Mononuclear cell (primary cell): ENCODE data around the gene FN1. TPM values are rescaled to one million over a fixed set of nuclear protein-coding genes. Genes with fewer than 3 reads are reported as not detected.

Experiments
- H3K27me3 ChIP-seq: 2 replicates; pipeline ENCODE4 v1.6.0; 2011; ENCODE audit warnings: low read length, control low read depth; ENCODE audit not compliant: insufficient read depth
- H3K4me1 ChIP-seq: 2 replicates; pipeline ENCODE4 v1.5.1; 2011; ENCODE audit warnings: mild to moderate bottlenecking, low read length, control low read depth; ENCODE audit not compliant: insufficient read depth
- H3K4me3 ChIP-seq: 2 replicates; pipeline ENCODE4 v1.5.1; 2011; ENCODE audit warnings: mild to moderate bottlenecking, low read length, moderate library complexity
- H3K9me3 ChIP-seq: 2 replicates; pipeline ENCODE4 v1.5.1; 2011; ENCODE audit warnings: low read depth, mild to moderate bottlenecking, control low read depth, low read length
- total RNA-seq: library from RNA; depleted of rRNA; stranded (reverse); fragments of >200 nt; gene quantifications from one replicate; pipeline ENCODE4 v1.2.3, GENCODE V29; 2012

Gene FN1
- total RNA-seq = 4.6 TPM

GRCh38 chr2:215435870-215436704 is at the start of gene FN1:
Gene FN1 (minus strand): TSS chr2:215436068. CDS start chr2:215435802, 266 bp downstream.
- Histone ChIP-seq H3K4me3 (peak within 1 kb of the TSS; percentile 21), H3K4me1 (peaks cover 18% of the 10 kb centered on the region), H3K9me3 (no peaks in the 10 kb centered on the region), H3K27me3 (peaks cover 91% of the 10 kb centered on the region)

GRCh38 chr2:215485032-215485431 is 49.2 kb upstream of the FN1 start:
- H3K4me3 ChIP-seq = no peak overlapping the region

GRCh38 chr2:215484570-215484969 is 48.7 kb upstream of the FN1 start:
- Histone ChIP-seq H3K27me3 (no peaks in the 10 kb centered on the region), H3K9me3 (no peaks in the 10 kb centered on the region), H3K4me3 (no peak overlapping the region), H3K4me1 (peaks cover 5% of the 10 kb centered on the region)

More at GRCh38 chr2:215485032-215485431, 49.2 kb upstream of the FN1 start:
- no peaks in the 10 kb centered on the region for H3K9me3 ChIP-seq
- H3K27me3 ChIP-seq = no peaks in the 10 kb centered on the region
- peaks cover 5% of the 10 kb centered on the region for H3K4me1 ChIP-seq

- no peaks in the 10 kb centered on the region for H3K27me3 ChIP-seq
- H3K9me3 ChIP-seq = no peaks in the 10 kb centered on the region
- H3K4me1 ChIP-seq = peaks cover 5% of the 10 kb centered on the region
- H3K4me3 ChIP-seq = no peak overlapping the region
Measured at GRCh38 chr2:215483431-215483830, 47.6 kb upstream of the FN1 start.

GRCh38 chr2:215479536-215480240 is 43.8 kb upstream of the FN1 start:
- H3K4me1 ChIP-seq = no peaks in the 10 kb centered on the region
- no peak overlapping the region for H3K4me3 ChIP-seq
- H3K9me3 ChIP-seq = no peaks in the 10 kb centered on the region
- H3K27me3 ChIP-seq = no peaks in the 10 kb centered on the region

GRCh38 chr2:215479121-215479520 is 43.3 kb upstream of the FN1 start:
- H3K9me3 ChIP-seq = no peaks in the 10 kb centered on the region
- no peak overlapping the region for H3K4me3 ChIP-seq
- H3K4me1 ChIP-seq = no peaks in the 10 kb centered on the region
- H3K27me3 ChIP-seq = no peaks in the 10 kb centered on the region

GRCh38 chr2:215476424-215476823 is 40.6 kb upstream of the FN1 start:
- H3K4me3 ChIP-seq = no peak overlapping the region
- no peaks in the 10 kb centered on the region for H3K4me1 ChIP-seq
- H3K27me3 ChIP-seq = no peaks in the 10 kb centered on the region
- H3K9me3 ChIP-seq = no peaks in the 10 kb centered on the region

GRCh38 chr2:215466097-215466909 is 30.4 kb upstream of the FN1 start:
- Histone ChIP-seq H3K4me3 (no peak overlapping the region), H3K4me1 (no peaks in the 10 kb centered on the region), H3K27me3 (no peaks in the 10 kb centered on the region), H3K9me3 (no peaks in the 10 kb centered on the region)

- no peak overlapping the region for H3K4me3 ChIP-seq
- H3K9me3 ChIP-seq = no peaks in the 10 kb centered on the region
- no peaks in the 10 kb centered on the region for H3K27me3 ChIP-seq
- H3K4me1 ChIP-seq = no peaks in the 10 kb centered on the region
Measured at GRCh38 chr2:215465256-215465655, 29.4 kb upstream of the FN1 start.

- H3K27me3 ChIP-seq = no peaks in the 10 kb centered on the region
- no peaks in the 10 kb centered on the region for H3K4me1 ChIP-seq
- H3K4me3 ChIP-seq = no peak overlapping the region
- no peaks in the 10 kb centered on the region for H3K9me3 ChIP-seq
Measured at GRCh38 chr2:215461836-215462532, 26.1 kb upstream of the FN1 start.

- H3K4me3 ChIP-seq = no peak overlapping the region
- H3K9me3 ChIP-seq = no peaks in the 10 kb centered on the region
- H3K4me1 ChIP-seq = no peaks in the 10 kb centered on the region
- H3K27me3 ChIP-seq = no peaks in the 10 kb centered on the region
Measured at GRCh38 chr2:215460682-215461382, 25.0 kb upstream of the FN1 start.

GRCh38 chr2:215455958-215456357 is 20.1 kb upstream of the FN1 start:
- H3K27me3 ChIP-seq = peaks cover 13% of the 10 kb centered on the region
- H3K4me3 ChIP-seq = no peak overlapping the region
- H3K9me3 ChIP-seq = no peaks in the 10 kb centered on the region
- no peaks in the 10 kb centered on the region for H3K4me1 ChIP-seq

GRCh38 chr2:215454519-215455246 is 18.8 kb upstream of the FN1 start:
- Histone ChIP-seq H3K4me1 (no peaks in the 10 kb centered on the region), H3K27me3 (peaks cover 21% of the 10 kb centered on the region), H3K4me3 (no peak overlapping the region), H3K9me3 (no peaks in the 10 kb centered on the region)
